ENCODE measurements around the gene DHX16. TPM values are rescaled to one million over a fixed set of nuclear protein-coding genes. Genes with fewer than 3 reads are reported as not detected.

DHX16 gene
- total and polyA plus RNA-seq, 4 experiments from 2014 or later = 22.0 to 54.6 (median 41.8) TPM

GRCh38 chr6:30688569-30688968, 15.8 kb upstream of the DHX16 start:
- DNase-seq = no peak
- Mint-ChIP-seq H3K36me3 (peaks cover 15 to 33% of the 10 kb centered on the region in 2 donors), H3K27ac (peak overlapping the region; percentile 85 to 99 (median 95)), H3K9me3 (peaks cover 0 to 3% (median 0%) of the 10 kb centered on the region in 8 donors), H3K27me3 (no peaks in the 10 kb centered on the region), H3K4me1 (peaks cover 34 to 61% (median 41%) of the 10 kb centered on the region in 4 donors), H3K4me3 (peak overlapping the region; percentile 97 to 100 (median 99))
- ChIA-PET CTCF (ENCODE audit: partially characterized antibody) (interaction anchor here (1.2 to 3.7 kb wide), 3 partner anchors 10 to 41 kb away, joined by 3 to 29 read pairs (median 26); no protein-coding TSS in a partner anchor), POLR2A (ENCODE audit: partially characterized antibody) (interaction anchor here (0.7 to 47.0 kb wide), 4 partner anchors 3 to 74 kb away, joined by 3 to 1474 read pairs (median 750); partner anchors contain the start of genes DHX16, MDC1, MRPS18B and NRM)
- Histone ChIP-seq H3K9me3 (ENCODE audit: control insufficient read depth in 1 of 2, low read length in 2 of 2) (no peaks in the 10 kb centered on the region), H3K4me1 (ENCODE audit: insufficient read depth, low read length) (peaks cover 40% of the 10 kb centered on the region), H3K36me3 (ENCODE audit: insufficient read depth, low read length) (no peaks in the 10 kb centered on the region), H3K27ac (ENCODE audit: low read depth, low read length) (peak overlapping the region; percentile 94), H3K4me3 (ENCODE audit: low read length in 2 of 2) (peak overlapping the region in 1 of 2 donors; percentile 100), H3K27me3 (ENCODE audit: insufficient read depth, low read length) (no peaks in the 10 kb centered on the region)
- intact Hi-C loops (cut with micrococcal nuclease) = no loop called here

DNA sequence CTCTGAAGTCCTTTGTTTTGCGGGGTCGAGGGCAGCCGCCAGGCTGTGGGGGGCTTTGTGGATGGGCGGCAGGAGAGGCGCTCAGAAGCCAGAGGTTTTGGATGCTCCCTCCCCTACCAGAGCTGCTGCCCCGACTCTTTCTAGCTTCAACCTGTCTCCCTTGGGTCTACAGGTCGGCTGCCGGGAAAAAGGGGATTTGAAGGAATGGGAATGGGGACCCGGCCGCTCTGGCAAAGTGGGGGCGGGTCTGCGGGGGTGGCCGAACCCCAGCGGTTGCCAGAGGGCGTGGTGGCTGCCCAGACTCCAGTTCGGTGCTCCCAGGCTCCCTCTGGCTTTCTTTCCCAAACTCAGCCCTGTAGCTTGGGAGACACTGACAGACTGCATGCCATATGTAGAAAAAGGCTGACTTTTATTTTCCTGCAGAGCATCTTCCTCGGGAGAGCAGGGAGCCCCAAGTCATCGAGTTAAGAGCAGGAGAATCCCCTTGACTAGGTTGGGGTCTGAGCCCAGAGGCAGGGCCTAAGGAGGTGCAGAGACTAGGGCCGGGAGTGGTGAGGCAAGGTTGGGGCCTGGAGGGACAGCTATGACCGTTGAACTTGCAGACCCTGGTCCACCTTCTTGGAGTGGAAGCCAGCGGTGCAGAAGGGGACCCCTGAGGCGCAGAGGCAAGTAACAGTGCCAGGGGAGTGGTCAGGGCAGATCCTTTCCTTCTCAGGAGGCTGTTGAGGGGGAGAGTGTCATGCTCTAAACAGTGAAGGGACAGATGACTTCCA, 15.0 kb upstream of the DHX16 start:
- H3K9me3 ChIP-seq (ENCODE audit: control insufficient read depth in 1 of 2, low read length in 2 of 2) = no peaks in the 10 kb centered on the region
- ChIA-PET POLR2A (ENCODE audit: partially characterized antibody) (interaction anchor here (0.7 to 47.0 kb wide), 7 partner anchors 2 to 136 kb away, joined by 3 to 1474 read pairs (median 5); partner anchors contain the start of genes C6orf136, DHX16, MDC1 and MRPS18B), CTCF (ENCODE audit: partially characterized antibody) (interaction anchor here (1.2 to 3.7 kb wide), 4 partner anchors 9 to 42 kb away, joined by 3 to 29 read pairs (median 16); partner anchors contain the start of gene MDC1)
- Mint-ChIP-seq H3K27me3 (no peaks in the 10 kb centered on the region), H3K4me1 (peaks cover 34 to 64% (median 41%) of the 10 kb centered on the region in 4 donors), H3K9me3 (peaks cover 0 to 3% (median 0%) of the 10 kb centered on the region in 8 donors), H3K27ac (peak overlapping the region; percentile 88 to 99 (median 96)), H3K4me3 (peak overlapping the region; percentile 97 to 100 (median 99)), H3K36me3 (peaks cover 17 to 36% of the 10 kb centered on the region in 2 donors)
- DNase-seq = no peak
- peak overlapping the region; percentile 93 to 100 for H3K4me3 ChIP-seq (ENCODE audit: low read length in 2 of 2)
- no peaks in the 10 kb centered on the region for H3K36me3 ChIP-seq (ENCODE audit: insufficient read depth, low read length)
- H3K27me3 ChIP-seq (ENCODE audit: insufficient read depth, low read length) = no peaks in the 10 kb centered on the region
- peak overlapping the region; percentile 94 for H3K27ac ChIP-seq (ENCODE audit: low read depth, low read length)
- peaks cover 40% of the 10 kb centered on the region for H3K4me1 ChIP-seq (ENCODE audit: insufficient read depth, low read length)
- intact Hi-C loops (cut with micrococcal nuclease) = loop anchor here (1.0 kb wide), 1 partner anchor 29 kb away; the partner anchor contains the start of gene MDC1

DNA sequence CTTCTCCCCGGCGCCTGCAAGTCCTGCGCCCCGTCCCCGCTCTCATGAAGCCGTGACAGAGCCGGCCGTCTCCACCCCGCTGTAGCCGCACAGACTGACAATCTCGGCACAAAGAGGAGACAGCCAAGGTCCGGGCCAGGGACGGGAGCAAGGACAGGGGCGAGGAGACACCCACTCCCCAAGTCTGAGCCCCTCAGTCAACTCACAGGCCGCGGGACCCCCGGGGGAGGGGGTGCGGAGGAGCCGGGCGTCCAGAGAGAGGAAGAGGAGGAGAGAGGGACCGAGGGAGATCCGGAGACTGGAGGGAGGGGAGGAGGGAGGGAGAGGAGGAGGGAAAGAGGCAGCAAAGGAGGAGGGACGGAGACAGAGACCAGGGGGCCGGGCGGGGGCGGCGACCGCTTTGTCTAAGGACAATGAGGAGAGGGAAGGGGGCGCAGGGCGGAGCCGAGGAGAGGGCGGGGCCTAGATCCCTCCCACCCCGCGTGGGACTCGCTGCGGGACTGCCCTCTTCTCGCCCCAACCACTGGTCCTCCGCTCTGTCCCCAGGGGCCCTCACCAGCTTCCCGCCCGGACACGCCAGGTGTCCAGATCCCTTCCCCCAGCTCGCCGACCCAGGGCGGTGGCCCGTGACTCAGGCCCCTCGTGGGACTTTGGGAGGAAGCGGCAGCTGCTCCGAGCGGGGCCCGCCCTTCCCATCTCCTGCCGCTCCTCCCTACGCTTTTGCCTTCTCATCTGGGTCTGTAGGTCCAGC, 14.3 kb upstream of the DHX16 start:
- H3K4me1 ChIP-seq (ENCODE audit: insufficient read depth, low read length) = peaks cover 40% of the 10 kb centered on the region
- POLR2A ChIA-PET (ENCODE audit: partially characterized antibody) = interaction anchor here (0.7 to 47.0 kb wide), 6 partner anchors 2 to 136 kb away, joined by 3 to 1474 read pairs (median 16); partner anchors contain the start of genes C6orf136, DHX16, MDC1 and MRPS18B
- H3K36me3 ChIP-seq (ENCODE audit: insufficient read depth, low read length) = no peaks in the 10 kb centered on the region
- Mint-ChIP-seq H3K4me3 (peak overlapping the region; percentile 97 to 100 (median 99)), H3K27me3 (no peaks in the 10 kb centered on the region), H3K4me1 (peaks cover 32 to 71% (median 40%) of the 10 kb centered on the region in 4 donors), H3K9me3 (peaks cover 0 to 3% (median 0%) of the 10 kb centered on the region in 8 donors), H3K27ac (peak overlapping the region; percentile 94 to 99 (median 96)), H3K36me3 (peaks cover 23 to 43% of the 10 kb centered on the region in 2 donors)
- CTCF ChIA-PET (ENCODE audit: partially characterized antibody) = interaction anchor here (1.3 to 3.7 kb wide), 3 partner anchors 9 to 36 kb away, joined by 5 to 29 read pairs (median 26); partner anchors contain the start of gene MDC1
- H3K27ac ChIP-seq (ENCODE audit: low read depth, low read length) = peak overlapping the region; percentile 94
- no peaks in the 10 kb centered on the region for H3K27me3 ChIP-seq (ENCODE audit: insufficient read depth, low read length)
- intact Hi-C loops (cut with micrococcal nuclease) = loop anchor here (1.0 kb wide), 1 partner anchor 30 kb away; the partner anchor contains the start of gene MDC1
- H3K4me3 ChIP-seq (ENCODE audit: low read length in 2 of 2) = peak overlapping the region; percentile 93 to 100
- no peaks in the 10 kb centered on the region for H3K9me3 ChIP-seq (ENCODE audit: control insufficient read depth in 1 of 2, low read length in 2 of 2)
- peak in 4 of 5 donors; percentile 43 to 83 (median 45) for DNase-seq

DNA sequence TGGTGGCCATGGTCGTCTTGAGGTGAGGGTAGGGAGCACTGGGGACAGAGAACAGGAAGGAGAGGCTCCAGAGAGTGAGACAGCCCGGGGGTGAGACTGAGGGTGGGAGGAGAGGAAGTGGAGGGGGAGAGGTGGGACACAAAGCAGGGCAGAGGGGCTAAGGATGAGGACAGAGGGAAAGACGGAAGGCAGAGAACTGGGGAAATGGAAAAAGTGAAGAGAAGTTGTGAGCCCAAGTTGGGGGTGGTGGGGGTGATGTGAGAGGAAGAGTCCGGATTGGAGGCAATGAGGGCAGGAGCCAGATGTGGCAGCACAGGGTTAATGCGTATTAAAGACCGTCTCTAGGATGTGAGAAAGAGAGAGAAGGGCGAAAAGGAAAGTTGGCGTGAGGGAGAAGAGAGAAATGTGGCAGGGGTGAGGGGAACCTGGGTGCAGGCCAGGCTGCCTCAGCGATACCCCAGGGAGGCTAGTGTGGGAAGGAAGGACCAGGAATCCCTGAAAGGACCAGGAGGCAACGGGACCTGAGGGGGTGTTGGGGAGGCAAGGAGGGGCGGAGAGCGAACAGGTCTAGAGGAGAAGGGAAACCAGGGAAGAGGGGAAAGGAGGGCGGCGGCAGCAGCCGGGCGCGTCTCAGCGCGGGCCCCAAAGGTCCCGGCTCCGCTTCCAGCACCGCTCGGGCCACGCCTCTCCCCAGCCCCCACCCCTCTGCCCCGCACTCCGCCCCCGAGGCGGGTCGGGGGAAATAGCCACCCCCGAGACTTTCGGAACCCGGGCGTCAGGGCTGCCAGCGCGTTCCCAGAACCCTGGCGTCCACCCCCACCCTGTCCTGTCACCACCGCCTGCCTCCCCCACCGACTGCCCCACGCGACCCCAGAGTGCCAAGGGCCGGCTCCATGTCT, 13.5 kb upstream of the DHX16 start, which contains the start of gene PPP1R18:
Gene PPP1R18, minus strand, starts transcription at position 637 of the 899 bp plus-strand sequence. Its CDS starts 627 bp downstream, at position 10.
- peak; percentile 64 to 84 (median 70) for DNase-seq
- H3K27ac ChIP-seq (ENCODE audit: low read depth, low read length) = peak within 1 kb of the TSS; percentile 94
- no peaks in the 10 kb centered on the region for H3K9me3 ChIP-seq (ENCODE audit: control insufficient read depth in 1 of 2, low read length in 2 of 2)
- no peaks in the 10 kb centered on the region for H3K27me3 ChIP-seq (ENCODE audit: insufficient read depth, low read length)
- Mint-ChIP-seq H3K4me3 (peak within 1 kb of the TSS; percentile 97 to 100 (median 99)), H3K27ac (peak within 1 kb of the TSS; percentile 94 to 99 (median 96)), H3K4me1 (peaks cover 30 to 75% (median 39%) of the 10 kb centered on the region in 4 donors), H3K9me3 (peaks cover 0 to 3% (median 0%) of the 10 kb centered on the region in 8 donors), H3K27me3 (no peaks in the 10 kb centered on the region), H3K36me3 (peaks cover 29 to 49% of the 10 kb centered on the region in 2 donors)
- POLR2A ChIA-PET (ENCODE audit: partially characterized antibody) = interaction anchor here (1.3 to 29.9 kb wide), 3 partner anchors 24 to 72 kb away, joined by 5 to 1474 read pairs (median 89); partner anchors contain the start of genes MDC1, MRPS18B, NRM and PPP1R10
- H3K4me1 ChIP-seq (ENCODE audit: insufficient read depth, low read length) = peaks cover 43% of the 10 kb centered on the region
- no peaks in the 10 kb centered on the region for H3K36me3 ChIP-seq (ENCODE audit: insufficient read depth, low read length)
- CTCF ChIA-PET (ENCODE audit: partially characterized antibody) = interaction anchor here (1.7 to 19.9 kb wide), 2 partner anchors 18 to 41 kb away, joined by 4 to 865 read pairs; partner anchors contain the start of genes MDC1 and TUBB
- H3K4me3 ChIP-seq (ENCODE audit: low read length in 2 of 2) = peak within 1 kb of the TSS; percentile 93 to 100
- intact Hi-C loops (cut with micrococcal nuclease) = no loop called here

DNA sequence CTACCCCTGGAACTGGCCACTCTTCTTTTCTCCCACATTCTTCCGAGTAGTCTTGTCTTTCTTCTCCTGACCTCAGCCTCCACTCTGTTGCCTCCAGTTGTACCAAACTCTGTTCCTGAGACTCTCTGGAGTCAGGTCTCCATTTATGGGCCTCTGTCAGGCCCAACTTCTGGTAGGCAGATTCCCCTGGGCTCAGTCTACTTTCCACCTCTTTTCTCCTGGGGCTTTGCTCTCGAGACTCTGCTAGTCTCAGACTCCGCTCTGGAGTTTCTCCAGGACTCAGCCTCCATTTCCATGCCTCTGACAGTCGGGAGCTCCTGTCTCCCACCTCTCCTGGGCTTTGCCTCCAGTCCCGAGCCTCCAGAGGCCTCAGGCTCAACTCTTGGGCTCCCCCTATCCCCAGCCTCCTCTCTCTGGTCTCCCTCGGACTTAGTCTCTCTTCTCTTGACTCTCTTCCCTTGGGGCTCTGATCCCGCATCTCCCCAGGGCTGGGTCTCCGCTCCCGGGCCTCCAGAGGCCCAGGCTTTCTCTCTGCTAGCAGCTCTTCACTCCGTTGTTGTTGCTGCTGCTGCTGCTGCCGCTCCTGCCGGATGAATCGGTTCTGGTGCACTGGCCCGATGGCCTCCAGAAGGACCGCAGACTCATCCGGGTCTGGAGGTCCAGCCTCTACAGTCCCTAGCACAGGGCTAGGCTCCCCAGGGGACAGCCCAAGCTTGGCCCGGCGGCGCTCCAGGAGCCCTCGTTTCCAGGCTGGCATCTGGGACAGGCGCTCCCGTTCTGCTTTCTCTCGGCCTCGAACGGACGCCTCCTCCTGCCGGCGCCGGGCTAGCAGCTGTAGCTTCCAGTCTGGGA, 12.6 kb upstream of the DHX16 start:
- peak overlapping the region; percentile 94 to 99 (median 96) for H3K27ac Mint-ChIP-seq
- DNase-seq = no peak
- peaks cover 0 to 3% (median 0%) of the 10 kb centered on the region in 8 donors for H3K9me3 Mint-ChIP-seq
- no peaks in the 10 kb centered on the region for H3K9me3 ChIP-seq (ENCODE audit: control insufficient read depth in 1 of 2, low read length in 2 of 2)
- H3K4me1 ChIP-seq (ENCODE audit: insufficient read depth, low read length) = peaks cover 45% of the 10 kb centered on the region
- peak overlapping the region; percentile 97 to 100 (median 99) for H3K4me3 Mint-ChIP-seq
- no peaks in the 10 kb centered on the region for H3K36me3 ChIP-seq (ENCODE audit: insufficient read depth, low read length)
- peaks cover 33 to 50% of the 10 kb centered on the region in 2 donors for H3K36me3 Mint-ChIP-seq
- no peaks in the 10 kb centered on the region for H3K27me3 ChIP-seq (ENCODE audit: insufficient read depth, low read length)
- H3K27me3 Mint-ChIP-seq = no peaks in the 10 kb centered on the region
- H3K4me3 ChIP-seq (ENCODE audit: low read length in 2 of 2) = peak overlapping the region; percentile 93 to 100
- H3K27ac ChIP-seq (ENCODE audit: low read depth, low read length) = peak overlapping the region; percentile 94
- POLR2A ChIA-PET (ENCODE audit: partially characterized antibody) = interaction anchor here (0.6 to 29.9 kb wide), 6 partner anchors 13 to 192 kb away, joined by 3 to 1474 read pairs (median 8); partner anchors contain the start of genes DHX16, MDC1, MRPS18B and NRM
- H3K4me1 Mint-ChIP-seq = peaks cover 29 to 75% (median 39%) of the 10 kb centered on the region in 4 donors
- intact Hi-C loops (cut with micrococcal nuclease) = no loop called here
- CTCF ChIA-PET (ENCODE audit: partially characterized antibody) = interaction anchor here (1.1 to 19.9 kb wide), 5 partner anchors 18 to 144 kb away, joined by 3 to 865 read pairs (median 4); partner anchors contain the start of genes MDC1 and TUBB

Measured in CD4-positive, alpha-beta memory T cell (primary cell).